Suprapubic skin (tissue), 4 donors: ENCODE results near the gene RCAN2.

ENCODE experiments used
- EP300 ChIP-seq: sonication (generic); formaldehyde crosslinking; IDR thresholded peaks from one replicate; pipeline ENCODE4 v1.6.1; 2017; ENCODE audit warnings: antibody characterized with exemption
- POLR2A ChIP-seq, 2 donors: fragments of 450-650 bp; IDR thresholded peaks; one replicate each; pipeline ENCODE4 v1.6.1; 2017; ENCODE audit warnings: antibody characterized with exemption in 2 of 2, mild to moderate bottlenecking in 2 of 2, moderate library complexity in 2 of 2
- POLR2AphosphoS5 ChIP-seq, 3 donors: sonication (generic); formaldehyde crosslinking; IDR thresholded peaks; one replicate each; pipeline ENCODE4 v1.6.1; 2017; ENCODE audit warnings: antibody characterized with exemption in 3 of 3
- TF ChIP-seq, protein P1 (sequence below), 2 donors: fragments of 200-600 bp in 1 of 2; fragments of 450-650 bp in 1 of 2; sonication (generic) in 1 of 2; IDR thresholded peaks; one replicate each; pipeline ENCODE4 v1.5.1; 2016 to 2019; ENCODE audit warnings: antibody characterized with exemption in 2 of 2, mild to moderate bottlenecking in 1 of 2, moderate library complexity in 1 of 2

GRCh38 chr6:46267515-46267914 is 223.7 kb downstream of the RCAN2 start:
- TF ChIP-seq, protein P1, sequence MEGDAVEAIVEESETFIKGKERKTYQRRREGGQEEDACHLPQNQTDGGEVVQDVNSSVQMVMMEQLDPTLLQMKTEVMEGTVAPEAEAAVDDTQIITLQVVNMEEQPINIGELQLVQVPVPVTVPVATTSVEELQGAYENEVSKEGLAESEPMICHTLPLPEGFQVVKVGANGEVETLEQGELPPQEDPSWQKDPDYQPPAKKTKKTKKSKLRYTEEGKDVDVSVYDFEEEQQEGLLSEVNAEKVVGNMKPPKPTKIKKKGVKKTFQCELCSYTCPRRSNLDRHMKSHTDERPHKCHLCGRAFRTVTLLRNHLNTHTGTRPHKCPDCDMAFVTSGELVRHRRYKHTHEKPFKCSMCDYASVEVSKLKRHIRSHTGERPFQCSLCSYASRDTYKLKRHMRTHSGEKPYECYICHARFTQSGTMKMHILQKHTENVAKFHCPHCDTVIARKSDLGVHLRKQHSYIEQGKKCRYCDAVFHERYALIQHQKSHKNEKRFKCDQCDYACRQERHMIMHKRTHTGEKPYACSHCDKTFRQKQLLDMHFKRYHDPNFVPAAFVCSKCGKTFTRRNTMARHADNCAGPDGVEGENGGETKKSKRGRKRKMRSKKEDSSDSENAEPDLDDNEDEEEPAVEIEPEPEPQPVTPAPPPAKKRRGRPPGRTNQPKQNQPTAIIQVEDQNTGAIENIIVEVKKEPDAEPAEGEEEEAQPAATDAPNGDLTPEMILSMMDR (IDR thresholded peaks at IDR 0.05): no peak
- no peak for TF ChIP-seq POLR2AphosphoS5 (IDR thresholded peaks at IDR 0.05)
- no peak for TF ChIP-seq POLR2A (IDR thresholded peaks at IDR 0.05)
- no peak for TF ChIP-seq EP300
